A673 (cell line): ENCODE results near the gene PRR23C. TPM values are rescaled to one million over a fixed set of nuclear protein-coding genes. Genes with fewer than 3 reads are reported as not detected.

Experiments used
- Bru-seq: library from RNA; stranded (reverse); fragments of 400-500 nt; gene quantifications from one replicate; lab custom pipeline; 2021; lab: Mats Ljungman, UMichigan
- BruChase-seq, 2 experiments: library from RNA; stranded (reverse); fragments of 400-500 nt; gene quantifications; one replicate each; lab custom pipeline; 2021; lab: Mats Ljungman, UMichigan
- BruUV-seq: library from RNA; stranded (reverse); fragments of 400-500 nt; replicated peaks from 2 replicates; lab custom pipeline; 2021; lab: Mats Ljungman, UMichigan
- CTCF ChIA-PET: fragments of 300-600 bp; sonication (Branson Sonifier 250); formaldehyde crosslinking; loops from one replicate; lab custom pipeline; 2022; ENCODE audit warnings: antibody characterized with exemption; lab: Charles Lee
- POLR2A ChIA-PET: fragments of 300-600 bp; sonication (Branson Sonifier 250); formaldehyde crosslinking; loops from one replicate; lab custom pipeline; 2022; ENCODE audit warnings: antibody characterized with exemption; ENCODE audit not compliant: low non-redundant PET; lab: Charles Lee
- DNase-seq: peaks from one replicate; pipeline ENCODE4 v3.0.0-alpha.2; 2015; ENCODE audit warnings: low spot score
- H3K27ac ChIP-seq: fragments of 200-600 bp; sonication (generic); 2 replicates; pipeline ENCODE4 v1.5.1; 2016; ENCODE audit warnings: mixed run types, low read depth, mild to moderate bottlenecking, mixed read lengths, antibody characterized with exemption, low read length; ENCODE audit not compliant: poor library complexity, severe bottlenecking
- H3K27me3 ChIP-seq: fragments of 200-600 bp; sonication (generic); replicated peaks from 2 replicates; pipeline ENCODE4 v1.6.1; 2017; ENCODE audit warnings: mixed run types, low read depth, mild to moderate bottlenecking, mixed read lengths, antibody characterized with exemption, low read length; ENCODE audit not compliant: insufficient read depth, poor library complexity
- H3K36me3 ChIP-seq: fragments of 200-600 bp; sonication (generic); 2 replicates; pipeline ENCODE4 v1.6.1; 2016; ENCODE audit warnings: mixed run types, mild to moderate bottlenecking, mixed read lengths, antibody characterized with exemption, low read length; ENCODE audit not compliant: insufficient read depth, poor library complexity, severe bottlenecking
- H3K4me1 ChIP-seq: fragments of 200-600 bp; sonication (generic); 2 replicates; pipeline ENCODE4 v1.6.1; 2017; ENCODE audit warnings: mixed run types, mild to moderate bottlenecking, mixed read lengths, antibody characterized with exemption, low read length; ENCODE audit not compliant: insufficient read depth, poor library complexity, severe bottlenecking
- H3K4me3 ChIP-seq: fragments of 200-600 bp; sonication (generic); 2 replicates; pipeline ENCODE4 v1.5.1; 2016; ENCODE audit warnings: low read depth, mixed run types, mild to moderate bottlenecking, mixed read lengths, low read length; ENCODE audit not compliant: poor library complexity, severe bottlenecking
- H3K9me3 ChIP-seq: fragments of 200-600 bp; sonication (generic); 2 replicates; pipeline ENCODE4 v1.6.1; 2016; ENCODE audit warnings: mixed run types, low read depth, mild to moderate bottlenecking, mixed read lengths, antibody characterized with exemption, low read length; ENCODE audit not compliant: poor library complexity, severe bottlenecking
- CTCF ChIP-seq: fragments of 300-800, 200-600 bp; sonication (generic); conservative IDR thresholded peaks from 2 replicates; pipeline ENCODE4 v1.5.1; 2017; ENCODE audit warnings: low read depth, mild to moderate bottlenecking, antibody characterized with exemption, low read length, moderate library complexity, mixed read lengths
- EZH2 ChIP-seq: fragments of 200-600 bp; sonication (generic); IDR thresholded peaks from 2 replicates; pipeline ENCODE4 v1.6.1; 2017; ENCODE audit warnings: borderline replicate concordance, low read depth, mild to moderate bottlenecking, mixed read lengths, antibody characterized with exemption, low read length; ENCODE audit not compliant: poor library complexity, severe bottlenecking
- intact Hi-C: fragments of 100-400 bp; cut with micrococcal nuclease; formaldehyde crosslinking; loops from one replicate; pipeline ENCODE4 v1.10.0; 2022; ENCODE audit not compliant: unreplicated experiment
- long read RNA-seq: library from polyadenylated mRNA; stranded (forward); transcript quantifications from one replicate; pipeline ENCODE4 v2.0.0, GENCODE V29; 2022
- total RNA-seq: library from RNA; stranded (reverse); gene quantifications from 2 replicates; pipeline ENCODE4 v1.2.3, GENCODE V29; 2021

Gene PRR23C
- not detected in 2 replicates for total RNA-seq
- not detected for Bru-seq, nascent RNA
- not detected for BruChase-seq, experiment 1, labeled RNA remaining after a 2-hour chase
- BruChase-seq, experiment 2, labeled RNA remaining after a 6-hour chase, result not detected
- long read RNA-seq, result 0 reads

GRCh38 chr3:139044366-139045210, at the start of gene PRR23C:
Gene PRR23C (minus strand): TSS chr3:139044892. CDS start chr3:139044620, 272 bp downstream.
- Histone ChIP-seq H3K9me3 (no peaks in the 10 kb centered on the region), H3K36me3 (no peaks in the 10 kb centered on the region), H3K27ac (no peak within 1 kb of the TSS), H3K4me1 (no peaks in the 10 kb centered on the region), H3K4me3 (no peak within 1 kb of the TSS), H3K27me3 (peaks cover 12% of the 10 kb centered on the region)
- DNase-seq, result no peak
- CTCF ChIA-PET, result no interaction called here
- TF ChIP-seq EZH2, result no peak
- TF ChIP-seq CTCF, result no peak
- POLR2A ChIA-PET, result no interaction called here
- no TSS peak for BruUV-seq
- intact Hi-C loops, result no loop called here

GRCh38 chr3:139093840-139094239, 49.1 kb upstream of the PRR23C start:
- no peak for DNase-seq
- TF ChIP-seq CTCF (no peak), EZH2 (no peak)
- no peak overlapping the region for H3K27ac ChIP-seq
- no TSS peak for BruUV-seq
- ChIA-PET CTCF (no interaction called here), POLR2A (no interaction called here)
- H3K36me3 ChIP-seq, result no peaks in the 10 kb centered on the region
- no peak overlapping the region for H3K4me3 ChIP-seq
- intact Hi-C loops, result no loop called here
- H3K27me3 ChIP-seq, result peaks cover 4% of the 10 kb centered on the region
- H3K9me3 ChIP-seq, result no peaks in the 10 kb centered on the region
- H3K4me1 ChIP-seq, result no peaks in the 10 kb centered on the region

GRCh38 chr3:139088462-139089324, 44.0 kb upstream of the PRR23C start:
- TF ChIP-seq CTCF (no peak), EZH2 (no peak)
- no TSS peak for BruUV-seq
- ChIA-PET CTCF (no interaction called here), POLR2A (no interaction called here)
- peaks cover 7% of the 10 kb centered on the region for H3K27me3 ChIP-seq
- DNase-seq, result no peak
- H3K4me3 ChIP-seq, result no peak overlapping the region
- H3K27ac ChIP-seq, result no peak overlapping the region
- no peaks in the 10 kb centered on the region for H3K36me3 ChIP-seq
- H3K9me3 ChIP-seq, result no peaks in the 10 kb centered on the region
- intact Hi-C loops, result no loop called here
- H3K4me1 ChIP-seq, result no peaks in the 10 kb centered on the region
